K562 (cell line): ENCODE data around the gene PRM3. TPM values are rescaled to one million over a fixed set of nuclear protein-coding genes. Genes with fewer than 3 reads are reported as not detected.

Source experiments
- FOXA1 ChIP-seq: fragments of 450-650 bp; IDR thresholded peaks from 2 replicates; pipeline ENCODE4 v1.6.1; 2016; ENCODE audit warnings: mild to moderate bottlenecking, borderline replicate concordance
- KLF10 ChIP-seq: fragments of 250-450 bp; sonication (Bioruptor Pico); IDR thresholded peaks from 2 replicates; pipeline ENCODE4 v1.6.1; 2021; ENCODE audit warnings: matching md5 sums
- LCOR ChIP-seq: sonication (generic); formaldehyde crosslinking; IDR thresholded peaks from 2 replicates; pipeline ENCODE4 v1.8.0; 2022; ENCODE audit warnings: mild to moderate bottlenecking, missing genetic modification reagents
- MCM5 ChIP-seq: fragments of 450-650 bp; IDR thresholded peaks from 2 replicates; pipeline ENCODE4 v1.6.1; 2016; ENCODE audit warnings: low read depth
- PTBP1 ChIP-seq: fragments of 200-400 bp; formaldehyde crosslinking; IDR thresholded peaks from 2 replicates; pipeline ENCODE4 v1.6.1; 2017; ENCODE audit warnings: low read depth, low read length
- polyA plus RNA-seq, 8 experiments: library from polyadenylated mRNA; depleted of rRNA in 4 of 8; stranded (reverse) in 5 of 8; unstranded in 3 of 8; fragments of >200 nt; fragmentation: Nextera tagmentation in 2 of 8; fragmentation: Illumina TruSeq in 1 of 8; extraction: Ambion mirVana in 2 of 8; extraction: Trizol in 1 of 8; gene quantifications; 2 replicates each; pipeline versions ENCODE4 v1.2.1 to v1.2.3, GENCODE V29; 2011 to 2014; ENCODE audit warnings: inconsistent platforms in 1 of 8, missing spikeins in 1 of 8
- total RNA-seq, 7 experiments: library from RNA; depleted of rRNA in 6 of 7; stranded (reverse); fragments of >200 nt in 6 of 7; fragmentation: Illumina TruSeq in 2 of 7; extraction: Trizol in 2 of 7; gene quantifications; 2 replicates each; pipeline versions ENCODE4 v1.2.1 to v1.2.3, GENCODE V29; 2011 to 2021; ENCODE audit warnings: low replicate concordance in 1 of 7
- TF ChIP-seq, protein P1 (sequence below): fragments of 450-650 bp; IDR thresholded peaks from 2 replicates; pipeline ENCODE4 v1.6.1; 2016; ENCODE audit warnings: mild to moderate bottlenecking, moderate library complexity
- TF ChIP-seq, protein P2 (sequence below): fragments of 450-650 bp; formaldehyde crosslinking; IDR thresholded peaks from 2 replicates; pipeline ENCODE4 v1.4.0; 2022; ENCODE audit warnings: missing genetic modification characterization
- TF ChIP-seq, protein P3 (sequence below), 2 experiments: fragments of 450-650 bp in 1 of 2; IDR thresholded peaks; 2 replicates each; pipeline ENCODE4 v1.6.1; 2011 to 2017; ENCODE audit warnings: low read depth in 2 of 2, antibody characterized with exemption in 1 of 2, borderline replicate concordance in 1 of 2, low read length in 1 of 2, mild to moderate bottlenecking in 1 of 2, mixed read lengths in 1 of 2; ENCODE audit not compliant: control insufficient read depth in 1 of 2

PRM3 gene
- total and polyA plus RNA-seq, 9 of the 15 experiments (the other 6 are each of a cell fraction or from before 2014, with no cell fraction given) = not detected

DNA sequence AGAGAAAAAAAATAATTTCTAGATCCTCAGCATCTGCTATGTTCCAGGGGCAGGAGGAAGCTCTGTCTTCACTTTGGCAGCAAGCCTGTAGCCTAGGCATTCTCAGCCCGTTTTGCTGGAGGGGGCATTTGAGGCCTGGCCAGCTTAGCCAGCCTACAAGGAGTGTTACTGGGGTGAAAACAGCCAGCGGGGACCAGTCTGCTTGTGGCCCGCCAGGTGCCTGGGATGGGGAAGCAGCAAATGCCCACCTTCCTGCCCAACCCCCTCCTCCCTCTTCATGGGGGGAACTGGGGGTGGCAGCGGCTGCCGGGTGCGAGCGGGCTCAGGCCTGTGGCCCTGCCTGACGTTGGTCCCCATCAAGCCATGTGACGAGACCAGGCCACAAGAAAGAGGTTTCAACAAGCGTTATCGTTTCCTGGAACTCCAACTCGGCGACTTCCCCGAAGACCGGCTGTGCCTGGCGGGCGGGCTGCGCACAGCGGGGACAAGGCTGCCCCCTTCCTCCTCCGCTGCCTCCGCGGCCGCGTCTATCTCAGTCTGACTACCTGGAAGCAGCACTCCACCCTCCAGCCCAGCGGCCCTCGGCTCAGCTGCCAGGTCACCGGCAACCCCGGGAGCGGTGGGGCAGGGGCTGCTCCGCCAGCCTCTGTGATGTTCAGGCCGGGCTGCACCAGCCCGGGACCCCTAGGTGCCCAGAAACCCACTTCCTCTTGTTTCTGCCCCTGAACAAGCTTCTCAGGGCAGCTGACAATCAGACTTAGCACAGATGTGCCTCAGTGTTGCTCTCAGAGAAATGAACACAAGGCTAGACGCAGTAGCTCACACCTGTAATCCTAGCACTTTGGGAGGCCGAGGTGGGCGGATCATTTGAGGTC lies 40.3 kb downstream of the PRM3 start (continued):
- TF ChIP-seq, protein P1, sequence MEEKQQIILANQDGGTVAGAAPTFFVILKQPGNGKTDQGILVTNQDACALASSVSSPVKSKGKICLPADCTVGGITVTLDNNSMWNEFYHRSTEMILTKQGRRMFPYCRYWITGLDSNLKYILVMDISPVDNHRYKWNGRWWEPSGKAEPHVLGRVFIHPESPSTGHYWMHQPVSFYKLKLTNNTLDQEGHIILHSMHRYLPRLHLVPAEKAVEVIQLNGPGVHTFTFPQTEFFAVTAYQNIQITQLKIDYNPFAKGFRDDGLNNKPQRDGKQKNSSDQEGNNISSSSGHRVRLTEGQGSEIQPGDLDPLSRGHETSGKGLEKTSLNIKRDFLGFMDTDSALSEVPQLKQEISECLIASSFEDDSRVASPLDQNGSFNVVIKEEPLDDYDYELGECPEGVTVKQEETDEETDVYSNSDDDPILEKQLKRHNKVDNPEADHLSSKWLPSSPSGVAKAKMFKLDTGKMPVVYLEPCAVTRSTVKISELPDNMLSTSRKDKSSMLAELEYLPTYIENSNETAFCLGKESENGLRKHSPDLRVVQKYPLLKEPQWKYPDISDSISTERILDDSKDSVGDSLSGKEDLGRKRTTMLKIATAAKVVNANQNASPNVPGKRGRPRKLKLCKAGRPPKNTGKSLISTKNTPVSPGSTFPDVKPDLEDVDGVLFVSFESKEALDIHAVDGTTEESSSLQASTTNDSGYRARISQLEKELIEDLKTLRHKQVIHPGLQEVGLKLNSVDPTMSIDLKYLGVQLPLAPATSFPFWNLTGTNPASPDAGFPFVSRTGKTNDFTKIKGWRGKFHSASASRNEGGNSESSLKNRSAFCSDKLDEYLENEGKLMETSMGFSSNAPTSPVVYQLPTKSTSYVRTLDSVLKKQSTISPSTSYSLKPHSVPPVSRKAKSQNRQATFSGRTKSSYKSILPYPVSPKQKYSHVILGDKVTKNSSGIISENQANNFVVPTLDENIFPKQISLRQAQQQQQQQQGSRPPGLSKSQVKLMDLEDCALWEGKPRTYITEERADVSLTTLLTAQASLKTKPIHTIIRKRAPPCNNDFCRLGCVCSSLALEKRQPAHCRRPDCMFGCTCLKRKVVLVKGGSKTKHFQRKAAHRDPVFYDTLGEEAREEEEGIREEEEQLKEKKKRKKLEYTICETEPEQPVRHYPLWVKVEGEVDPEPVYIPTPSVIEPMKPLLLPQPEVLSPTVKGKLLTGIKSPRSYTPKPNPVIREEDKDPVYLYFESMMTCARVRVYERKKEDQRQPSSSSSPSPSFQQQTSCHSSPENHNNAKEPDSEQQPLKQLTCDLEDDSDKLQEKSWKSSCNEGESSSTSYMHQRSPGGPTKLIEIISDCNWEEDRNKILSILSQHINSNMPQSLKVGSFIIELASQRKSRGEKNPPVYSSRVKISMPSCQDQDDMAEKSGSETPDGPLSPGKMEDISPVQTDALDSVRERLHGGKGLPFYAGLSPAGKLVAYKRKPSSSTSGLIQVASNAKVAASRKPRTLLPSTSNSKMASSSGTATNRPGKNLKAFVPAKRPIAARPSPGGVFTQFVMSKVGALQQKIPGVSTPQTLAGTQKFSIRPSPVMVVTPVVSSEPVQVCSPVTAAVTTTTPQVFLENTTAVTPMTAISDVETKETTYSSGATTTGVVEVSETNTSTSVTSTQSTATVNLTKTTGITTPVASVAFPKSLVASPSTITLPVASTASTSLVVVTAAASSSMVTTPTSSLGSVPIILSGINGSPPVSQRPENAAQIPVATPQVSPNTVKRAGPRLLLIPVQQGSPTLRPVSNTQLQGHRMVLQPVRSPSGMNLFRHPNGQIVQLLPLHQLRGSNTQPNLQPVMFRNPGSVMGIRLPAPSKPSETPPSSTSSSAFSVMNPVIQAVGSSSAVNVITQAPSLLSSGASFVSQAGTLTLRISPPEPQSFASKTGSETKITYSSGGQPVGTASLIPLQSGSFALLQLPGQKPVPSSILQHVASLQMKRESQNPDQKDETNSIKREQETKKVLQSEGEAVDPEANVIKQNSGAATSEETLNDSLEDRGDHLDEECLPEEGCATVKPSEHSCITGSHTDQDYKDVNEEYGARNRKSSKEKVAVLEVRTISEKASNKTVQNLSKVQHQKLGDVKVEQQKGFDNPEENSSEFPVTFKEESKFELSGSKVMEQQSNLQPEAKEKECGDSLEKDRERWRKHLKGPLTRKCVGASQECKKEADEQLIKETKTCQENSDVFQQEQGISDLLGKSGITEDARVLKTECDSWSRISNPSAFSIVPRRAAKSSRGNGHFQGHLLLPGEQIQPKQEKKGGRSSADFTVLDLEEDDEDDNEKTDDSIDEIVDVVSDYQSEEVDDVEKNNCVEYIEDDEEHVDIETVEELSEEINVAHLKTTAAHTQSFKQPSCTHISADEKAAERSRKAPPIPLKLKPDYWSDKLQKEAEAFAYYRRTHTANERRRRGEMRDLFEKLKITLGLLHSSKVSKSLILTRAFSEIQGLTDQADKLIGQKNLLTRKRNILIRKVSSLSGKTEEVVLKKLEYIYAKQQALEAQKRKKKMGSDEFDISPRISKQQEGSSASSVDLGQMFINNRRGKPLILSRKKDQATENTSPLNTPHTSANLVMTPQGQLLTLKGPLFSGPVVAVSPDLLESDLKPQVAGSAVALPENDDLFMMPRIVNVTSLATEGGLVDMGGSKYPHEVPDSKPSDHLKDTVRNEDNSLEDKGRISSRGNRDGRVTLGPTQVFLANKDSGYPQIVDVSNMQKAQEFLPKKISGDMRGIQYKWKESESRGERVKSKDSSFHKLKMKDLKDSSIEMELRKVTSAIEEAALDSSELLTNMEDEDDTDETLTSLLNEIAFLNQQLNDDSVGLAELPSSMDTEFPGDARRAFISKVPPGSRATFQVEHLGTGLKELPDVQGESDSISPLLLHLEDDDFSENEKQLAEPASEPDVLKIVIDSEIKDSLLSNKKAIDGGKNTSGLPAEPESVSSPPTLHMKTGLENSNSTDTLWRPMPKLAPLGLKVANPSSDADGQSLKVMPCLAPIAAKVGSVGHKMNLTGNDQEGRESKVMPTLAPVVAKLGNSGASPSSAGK = peak; percentile 98
- TF ChIP-seq LCOR (0 out of 2 replicates have a peak, but pooled peaks have one; percentile 45), KLF10 (no peak), PTBP1 (0 out of 2 replicates have a peak, but pooled peaks have one; percentile 45), FOXA1 (no peak), MCM5 (no peak)
- TF ChIP-seq, protein P2, sequence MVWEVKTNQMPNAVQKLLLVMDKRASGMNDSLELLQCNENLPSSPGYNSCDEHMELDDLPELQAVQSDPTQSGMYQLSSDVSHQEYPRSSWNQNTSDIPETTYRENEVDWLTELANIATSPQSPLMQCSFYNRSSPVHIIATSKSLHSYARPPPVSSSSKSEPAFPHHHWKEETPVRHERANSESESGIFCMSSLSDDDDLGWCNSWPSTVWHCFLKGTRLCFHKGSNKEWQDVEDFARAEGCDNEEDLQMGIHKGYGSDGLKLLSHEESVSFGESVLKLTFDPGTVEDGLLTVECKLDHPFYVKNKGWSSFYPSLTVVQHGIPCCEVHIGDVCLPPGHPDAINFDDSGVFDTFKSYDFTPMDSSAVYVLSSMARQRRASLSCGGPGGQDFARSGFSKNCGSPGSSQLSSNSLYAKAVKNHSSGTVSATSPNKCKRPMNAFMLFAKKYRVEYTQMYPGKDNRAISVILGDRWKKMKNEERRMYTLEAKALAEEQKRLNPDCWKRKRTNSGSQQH (CRISPR knock-in tag) = no peak
- TF ChIP-seq, protein P3, sequence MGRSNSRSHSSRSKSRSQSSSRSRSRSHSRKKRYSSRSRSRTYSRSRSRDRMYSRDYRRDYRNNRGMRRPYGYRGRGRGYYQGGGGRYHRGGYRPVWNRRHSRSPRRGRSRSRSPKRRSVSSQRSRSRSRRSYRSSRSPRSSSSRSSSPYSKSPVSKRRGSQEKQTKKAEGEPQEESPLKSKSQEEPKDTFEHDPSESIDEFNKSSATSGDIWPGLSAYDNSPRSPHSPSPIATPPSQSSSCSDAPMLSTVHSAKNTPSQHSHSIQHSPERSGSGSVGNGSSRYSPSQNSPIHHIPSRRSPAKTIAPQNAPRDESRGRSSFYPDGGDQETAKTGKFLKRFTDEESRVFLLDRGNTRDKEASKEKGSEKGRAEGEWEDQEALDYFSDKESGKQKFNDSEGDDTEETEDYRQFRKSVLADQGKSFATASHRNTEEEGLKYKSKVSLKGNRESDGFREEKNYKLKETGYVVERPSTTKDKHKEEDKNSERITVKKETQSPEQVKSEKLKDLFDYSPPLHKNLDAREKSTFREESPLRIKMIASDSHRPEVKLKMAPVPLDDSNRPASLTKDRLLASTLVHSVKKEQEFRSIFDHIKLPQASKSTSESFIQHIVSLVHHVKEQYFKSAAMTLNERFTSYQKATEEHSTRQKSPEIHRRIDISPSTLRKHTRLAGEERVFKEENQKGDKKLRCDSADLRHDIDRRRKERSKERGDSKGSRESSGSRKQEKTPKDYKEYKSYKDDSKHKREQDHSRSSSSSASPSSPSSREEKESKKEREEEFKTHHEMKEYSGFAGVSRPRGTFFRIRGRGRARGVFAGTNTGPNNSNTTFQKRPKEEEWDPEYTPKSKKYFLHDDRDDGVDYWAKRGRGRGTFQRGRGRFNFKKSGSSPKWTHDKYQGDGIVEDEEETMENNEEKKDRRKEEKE (IDR thresholded peaks at IDR 0.05; ENCODE audit: borderline replicate concordance in 1 of 2, control insufficient read depth in 1 of 2, low read depth in 2 of 2, low read length in 1 of 2) = no peak
